HG03066 (cell line): ENCODE results near the gene TYK2.
"Not testable (repeated sequence)": the region's sequence is repeated elsewhere in the genome, so short reads cannot be mapped to it uniquely, and the experiment has no call there.

Source experiments
- ATAC-seq: cut with Tn5 transposase; IDR thresholded peaks from one replicate; pipeline ENCODE4 v1.9.1; 2021; ENCODE audit warnings: low read depth; ENCODE audit not compliant: unreplicated experiment

Gene TYK2

DNA sequence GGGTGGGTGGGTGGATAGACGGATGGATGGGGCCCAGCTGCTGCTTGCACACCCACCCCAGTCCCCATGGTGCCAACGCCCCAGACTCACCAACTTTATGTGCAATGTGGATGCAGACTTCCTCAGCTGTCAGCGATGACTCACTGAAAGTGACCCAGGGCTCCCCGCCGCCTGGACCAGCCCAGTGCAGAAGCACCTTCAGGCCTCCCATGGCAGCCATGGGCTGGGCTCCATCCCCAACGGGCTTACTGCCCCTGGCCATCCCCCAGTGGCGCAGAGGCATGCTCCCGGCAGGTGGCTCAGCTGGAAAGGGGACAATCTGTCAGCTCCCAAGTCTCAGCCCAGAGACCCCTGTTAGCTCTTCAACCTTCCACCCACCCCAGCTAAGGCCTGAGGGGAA, 2.2 kb downstream of the TYK2 start:
- no peak for ATAC-seq

- ATAC-seq = not testable (repeated sequence)
These were observed 3.2 kb downstream of the TYK2 start for GRCh38 chr19:10377140-10377640.

GRCh38 chr19:10374931-10375330, 5.4 kb downstream of the TYK2 start:
- ATAC-seq = no peak

- no peak for ATAC-seq
These were observed 7.7 kb downstream of the TYK2 start for GRCh38 chr19:10372690-10373089.

DNA sequence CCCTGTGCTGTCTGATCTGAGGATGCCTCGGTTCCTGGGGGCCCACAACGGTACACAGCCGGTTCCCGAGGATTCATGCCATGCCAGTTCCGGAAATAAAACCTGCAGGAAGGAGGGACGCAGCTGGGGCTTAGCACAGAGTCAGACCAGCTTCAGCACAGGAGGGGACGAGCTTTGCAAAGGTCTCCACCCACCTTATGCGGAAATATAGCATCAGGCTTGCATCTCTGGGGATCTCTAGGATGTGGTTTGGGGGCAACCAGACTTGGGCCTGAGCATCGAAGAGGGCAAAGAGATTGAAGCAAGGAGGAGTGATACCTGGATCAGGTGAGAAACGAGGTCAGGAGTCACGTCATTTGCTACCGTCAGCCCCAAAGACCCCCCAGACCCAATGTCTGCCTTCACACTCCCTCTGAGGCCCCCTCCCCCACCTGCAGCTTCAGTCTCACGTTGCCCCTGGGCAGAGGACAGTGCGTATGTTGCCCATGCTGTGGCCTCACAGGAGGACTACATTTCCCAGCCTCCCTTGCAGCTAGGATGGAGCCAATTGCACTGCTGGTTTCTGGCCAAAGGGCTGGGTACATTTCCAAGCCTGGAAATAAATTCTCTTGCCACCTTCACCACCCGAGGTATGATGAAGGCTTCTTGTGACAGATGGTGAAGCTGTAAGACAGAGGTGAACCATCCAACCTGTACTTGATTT, 12.1 kb downstream of the TYK2 start:
- ATAC-seq = no peak

DNA sequence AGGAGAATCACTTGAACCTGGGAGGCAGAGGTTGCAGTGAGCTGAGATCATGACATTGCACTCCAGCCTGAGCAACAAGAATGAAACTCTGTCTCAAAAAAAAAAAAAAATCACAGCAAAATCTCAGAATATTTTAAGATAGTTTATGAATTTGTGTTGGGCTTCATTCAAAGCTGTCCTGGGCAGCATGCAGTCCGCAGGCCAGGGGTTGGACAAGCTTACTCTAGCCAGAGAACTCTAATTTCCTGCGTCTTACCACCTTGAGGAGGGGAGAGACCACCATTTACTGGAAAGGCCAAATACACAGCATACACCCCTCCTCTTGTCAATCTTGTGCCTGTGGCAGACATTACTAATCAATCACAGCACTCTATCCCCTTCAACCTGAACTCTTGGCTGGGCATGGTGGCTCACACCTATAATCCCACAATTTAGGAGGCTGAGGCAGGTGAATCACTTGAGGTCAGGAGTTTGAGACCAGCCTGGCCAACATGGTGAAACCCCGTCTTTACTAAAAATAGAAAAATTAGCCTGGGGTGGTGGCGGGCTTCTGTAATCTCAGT, 13.3 kb downstream of the TYK2 start:
- not testable (repeated sequence) for ATAC-seq

DNA sequence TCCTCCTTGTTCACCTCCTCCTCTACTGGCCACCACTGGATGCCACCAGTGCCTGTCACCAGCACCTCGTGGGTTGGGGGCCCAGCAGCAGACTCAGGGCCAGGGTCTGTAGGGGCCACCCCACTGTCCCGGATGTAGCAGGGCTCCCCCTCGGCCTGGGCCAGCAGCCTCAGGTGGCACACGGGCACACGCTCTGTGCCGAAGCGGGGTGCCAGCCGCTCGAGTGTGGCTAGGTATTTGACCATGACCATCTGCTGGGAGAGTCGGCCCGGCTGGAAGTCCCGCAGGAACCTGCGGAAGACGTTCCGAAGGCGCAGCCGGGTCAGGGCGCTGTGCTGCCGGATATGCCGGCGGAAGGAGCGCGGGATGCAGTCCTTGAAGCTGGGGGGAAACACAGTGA, 14.9 kb downstream of the TYK2 start:
- no peak for ATAC-seq

DNA sequence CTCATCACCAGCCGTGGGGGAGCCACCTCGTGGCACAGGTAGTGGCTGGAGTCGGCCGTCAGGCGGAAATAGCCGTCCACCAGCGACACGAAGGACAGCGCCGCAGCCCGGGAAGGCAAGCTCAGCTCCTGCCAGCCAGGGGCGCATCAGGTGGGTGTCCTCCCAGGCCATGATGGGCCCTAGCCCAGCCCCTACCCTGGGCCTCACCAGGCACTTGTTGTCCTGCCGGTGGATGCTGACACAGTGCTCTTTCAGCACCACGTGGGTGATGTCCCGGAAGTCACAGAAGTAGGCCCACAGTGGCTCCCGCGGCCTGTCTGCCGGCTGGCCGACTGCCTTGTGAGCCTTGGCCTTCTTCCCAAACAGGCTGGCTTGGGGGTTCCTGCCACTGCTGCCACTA, 15.7 kb downstream of the TYK2 start:
- no peak for ATAC-seq

- no peak for ATAC-seq
These were observed 16.5 kb downstream of the TYK2 start for GRCh38 chr19:10363789-10364281.

- ATAC-seq = no peak
These were observed 18.1 kb downstream of the TYK2 start for GRCh38 chr19:10362259-10362658.

DNA sequence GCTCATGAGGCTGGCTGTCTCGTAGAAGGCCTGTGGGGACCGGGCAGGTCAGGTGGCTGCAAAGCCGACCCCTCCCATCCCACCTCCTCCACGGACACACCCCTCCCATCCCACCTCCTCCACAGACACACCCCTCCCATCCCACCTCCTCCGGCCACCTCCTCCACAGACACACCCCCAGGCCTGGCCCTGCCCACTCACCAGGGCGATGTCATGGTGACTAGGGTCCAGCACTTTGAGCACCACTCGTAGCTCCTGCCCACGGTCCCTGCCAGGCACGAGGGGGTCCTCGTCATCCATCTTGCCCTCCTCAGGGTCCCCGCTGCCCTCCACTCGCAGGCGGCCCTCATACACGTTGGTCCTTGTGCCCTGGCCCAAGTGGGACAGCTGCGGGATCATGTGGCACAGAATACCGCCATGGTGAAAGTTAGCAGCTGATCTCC, 18.8 kb downstream of the TYK2 start:
- no peak for ATAC-seq

DNA sequence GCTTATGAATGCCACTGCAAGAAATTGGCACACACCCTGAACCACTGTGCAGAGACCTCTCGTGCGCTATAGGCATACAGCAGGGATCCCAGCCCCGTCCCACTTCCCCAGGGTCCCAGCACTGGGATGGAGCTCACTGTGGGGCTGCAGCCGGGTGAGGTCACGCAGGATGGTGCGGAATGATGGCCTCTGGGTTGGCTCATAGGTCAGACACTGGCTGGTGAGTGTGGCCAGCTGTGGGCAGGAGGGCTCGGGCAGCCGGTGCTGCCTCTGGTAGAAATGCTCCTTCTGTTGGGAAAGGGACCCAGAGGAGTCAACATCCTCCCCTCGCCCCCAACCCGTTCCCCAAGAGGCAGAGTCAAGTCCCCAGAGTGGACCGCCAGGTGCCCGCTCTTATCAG, 23.9 kb downstream of the TYK2 start:
- no peak for ATAC-seq

DNA sequence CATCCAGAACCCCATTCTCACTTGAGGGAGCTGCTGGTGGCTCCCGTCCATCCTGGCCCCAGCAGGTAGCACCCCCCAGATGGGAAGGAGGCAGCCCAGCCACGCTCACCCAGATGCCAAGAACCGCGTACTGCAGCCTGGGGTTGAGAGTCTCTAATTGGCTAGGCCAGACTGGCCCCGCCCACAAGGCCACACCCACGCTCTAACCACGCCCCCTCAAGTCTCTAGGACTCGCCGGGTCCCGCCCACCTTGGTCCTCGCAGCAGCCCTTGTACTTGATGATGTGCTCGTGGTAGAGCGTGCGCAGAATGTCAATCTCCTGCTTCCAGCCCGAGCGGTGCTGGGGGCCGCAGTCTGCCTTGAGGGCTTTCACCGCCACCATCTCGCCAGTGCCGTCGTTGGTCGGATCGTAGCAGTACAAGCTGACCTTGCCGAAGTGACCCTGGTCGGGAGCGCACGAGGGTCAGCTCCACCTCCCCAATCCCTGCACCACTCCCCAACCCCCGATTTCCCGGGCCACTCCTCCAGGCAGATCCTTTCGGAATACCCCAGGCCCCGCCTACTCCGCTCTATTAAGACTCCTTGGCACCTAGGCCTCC, 26.5 kb downstream of the TYK2 start:
- ATAC-seq = no peak

- ATAC-seq = no peak
These were observed 27.4 kb downstream of the TYK2 start for GRCh38 chr19:10352764-10353671.

- ATAC-seq = no peak
These were observed 33.9 kb downstream of the TYK2 start for GRCh38 chr19:10346509-10346908.

GRCh38 chr19:10344780-10345179, 35.6 kb downstream of the TYK2 start:
- ATAC-seq = no peak

- ATAC-seq = no peak
These were observed 36.9 kb downstream of the TYK2 start for GRCh38 chr19:10343495-10343894.

DNA sequence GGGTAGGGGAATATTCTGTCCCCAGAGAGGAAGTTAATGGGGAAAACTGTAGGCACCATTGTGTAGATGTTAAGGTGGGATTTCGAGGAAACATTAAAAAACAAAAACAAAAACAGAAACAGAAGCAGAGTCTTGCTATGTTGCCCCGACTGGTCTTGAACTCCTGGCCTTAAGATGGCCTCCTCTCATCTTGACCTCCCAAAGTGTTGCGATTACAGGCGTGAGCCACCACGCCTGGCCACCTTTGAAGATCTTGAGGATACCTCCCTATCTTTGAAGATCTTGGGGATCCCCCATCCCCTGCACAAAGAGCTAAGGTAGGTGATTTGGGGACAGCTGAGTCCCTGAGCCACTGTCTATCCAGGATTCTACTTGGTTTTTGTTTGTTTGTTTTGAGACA, 40.4 kb downstream of the TYK2 start:
- ATAC-seq = no peak

- no peak for ATAC-seq
These were observed 40.9 kb downstream of the TYK2 start, which contains the start of gene ICAM3 for GRCh38 chr19:10339380-10339960. Gene ICAM3, minus strand, starts transcription at chr19:10339624. Its CDS starts 10 bp downstream, at chr19:10339614.

DNA sequence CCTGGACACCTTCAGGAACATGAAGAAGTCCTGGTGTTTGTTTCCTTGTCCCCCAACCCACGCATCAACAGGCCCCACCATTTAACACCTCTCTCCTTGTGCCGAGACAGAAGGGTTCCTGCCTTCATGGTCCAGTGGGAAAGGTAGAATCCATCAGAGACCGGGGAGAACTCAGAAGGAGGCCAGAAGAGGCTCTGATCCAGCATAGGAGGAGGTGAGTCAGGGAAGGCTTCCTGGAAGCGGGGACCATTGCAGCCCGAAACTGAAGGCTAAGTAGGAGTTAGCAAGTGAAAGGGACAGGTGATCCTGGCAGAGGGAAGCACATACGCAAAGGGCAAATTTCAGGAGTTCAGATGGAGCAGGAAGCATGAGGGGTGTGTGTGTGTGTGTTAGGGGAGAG, 41.4 kb downstream of the TYK2 start:
- no peak for ATAC-seq
